Neural cell (in vitro differentiated cells): ENCODE results near the gene PAX3. TPM values are rescaled to one million over a fixed set of nuclear protein-coding genes. Genes with fewer than 3 reads are reported as not detected.

Experiments
- H2AFZ ChIP-seq: fragments of 200-600, 300-800 bp; sonication (generic), shearing (Covaris generic); 2 replicates; pipeline ENCODE4 v1.6.0; 2014; ENCODE audit warnings: low read depth, mild to moderate bottlenecking, antibody characterized with exemption, low read length, moderate library complexity
- H3F3A ChIP-seq: fragments of 200-600 bp; shearing (Covaris generic); 2 replicates; pipeline ENCODE4 v1.6.1; 2016; ENCODE audit warnings: mild to moderate bottlenecking, moderate library complexity, mixed read lengths, antibody characterized with exemption, low read length; ENCODE audit not compliant: insufficient read depth, poor library complexity, severe bottlenecking
- H3K27ac ChIP-seq: fragments of 200-600, 300-800 bp; sonication (generic), shearing (Covaris generic); 2 replicates; pipeline ENCODE4 v1.5.1; 2014; ENCODE audit warnings: mild to moderate bottlenecking, low read length, moderate library complexity
- H3K27me3 ChIP-seq: fragments of 300-800, 200-600 bp; sonication (generic), shearing (Covaris generic); 2 replicates; pipeline ENCODE4 v1.6.0; 2014; ENCODE audit warnings: mild to moderate bottlenecking, low read depth, low read length, moderate library complexity; ENCODE audit not compliant: insufficient read depth
- H3K36me3 ChIP-seq: fragments of 300-800, 200-600 bp; sonication (generic), shearing (Covaris generic); 2 replicates; pipeline ENCODE4 v1.5.1; 2014; ENCODE audit warnings: mild to moderate bottlenecking, antibody characterized with exemption, low read length, moderate library complexity; ENCODE audit not compliant: insufficient read depth
- H3K4me2 ChIP-seq: fragments of 300-800, 200-600 bp; sonication (generic), shearing (Covaris generic); 2 replicates; pipeline ENCODE4 v1.6.0; 2014; ENCODE audit warnings: mild to moderate bottlenecking, low read length
- H3K4me3 ChIP-seq: fragments of 300-800, 200-600 bp; sonication (generic), shearing (Covaris generic); 2 replicates; pipeline ENCODE4 v1.5.1; 2014; ENCODE audit warnings: mild to moderate bottlenecking, low read length, moderate library complexity
- H3K79me2 ChIP-seq: fragments of 200-600 bp; shearing (Covaris generic); replicated peaks from 2 replicates; pipeline ENCODE4 v1.6.0; 2014; ENCODE audit warnings: mild to moderate bottlenecking, low read length, moderate library complexity; ENCODE audit not compliant: insufficient read depth
- H3K9ac ChIP-seq: fragments of 300-800, 200-600 bp; sonication (generic), shearing (Covaris generic); 2 replicates; pipeline ENCODE4 v1.6.1; 2016; ENCODE audit warnings: mild to moderate bottlenecking, low read length, mixed read lengths
- H3K9me2 ChIP-seq: fragments of 200-600 bp; shearing (Covaris generic); 2 replicates; pipeline ENCODE4 v1.6.1; 2016; ENCODE audit warnings: mild to moderate bottlenecking, low read length, mixed read lengths; ENCODE audit not compliant: insufficient read depth
- H3K9me3 ChIP-seq: fragments of 200-600, 300-800 bp; sonication (generic), shearing (Covaris generic); 2 replicates; pipeline ENCODE4 v1.6.1; 2016; ENCODE audit warnings: mild to moderate bottlenecking, mixed run types, low read length, moderate library complexity, mixed read lengths
- H4K20me1 ChIP-seq: fragments of 200-600 bp; shearing (Covaris generic); 2 replicates; pipeline ENCODE4 v1.6.1; 2016; ENCODE audit warnings: mild to moderate bottlenecking, mixed run types; ENCODE audit not compliant: insufficient read depth
- EP300 ChIP-seq: fragments of 450-650 bp; conservative IDR thresholded peaks from 2 replicates; pipeline ENCODE4 v1.6.1; 2014; ENCODE audit warnings: antibody characterized with exemption, mild to moderate bottlenecking, moderate library complexity; ENCODE audit not compliant: poor library complexity, severe bottlenecking
- EZH2 ChIP-seq: fragments of 200-600, 300-800 bp; shearing (Covaris generic), sonication (generic); IDR thresholded peaks from 2 replicates; pipeline ENCODE4 v1.6.1; 2014; ENCODE audit warnings: antibody characterized with exemption, low read length, borderline replicate concordance, mild to moderate bottlenecking; ENCODE audit not compliant: insufficient read depth, poor library complexity, severe bottlenecking
- POLR2AphosphoS5 ChIP-seq: IDR thresholded peaks from 2 replicates; pipeline ENCODE4 v1.6.1; 2012
- RAD21 ChIP-seq: fragments of 450-650 bp; conservative IDR thresholded peaks from 2 replicates; pipeline ENCODE4 v1.6.1; 2014; ENCODE audit warnings: antibody characterized with exemption, mild to moderate bottlenecking, moderate library complexity
- SMC3 ChIP-seq: fragments of 450-650 bp; conservative IDR thresholded peaks from 2 replicates; pipeline ENCODE4 v1.6.1; 2014; ENCODE audit warnings: antibody characterized with exemption, mild to moderate bottlenecking, moderate library complexity; ENCODE audit not compliant: poor library complexity
- TAF1 ChIP-seq: IDR thresholded peaks from 2 replicates; pipeline ENCODE4 v1.6.1; 2012; ENCODE audit warnings: low read depth
- polyA plus RNA-seq: library from polyadenylated mRNA; depleted of rRNA; stranded (reverse); fragments of >200 nt; gene quantifications from 2 replicates; pipeline ENCODE4 v1.2.3, GENCODE V29; 2014
- TF ChIP-seq, protein P1 (sequence below): IDR thresholded peaks from 2 replicates; pipeline ENCODE4 v1.6.1; 2012; ENCODE audit warnings: borderline replicate concordance
- TF ChIP-seq, protein P2 (sequence below): fragments of 450-650 bp; IDR thresholded peaks from 2 replicates; pipeline ENCODE4 v1.5.1; 2014; ENCODE audit warnings: antibody characterized with exemption, mild to moderate bottlenecking, moderate library complexity; ENCODE audit not compliant: poor library complexity, severe bottlenecking

PAX3 gene
- polyA plus RNA-seq, 1 donor from 2014 or later, result not detected

DNA sequence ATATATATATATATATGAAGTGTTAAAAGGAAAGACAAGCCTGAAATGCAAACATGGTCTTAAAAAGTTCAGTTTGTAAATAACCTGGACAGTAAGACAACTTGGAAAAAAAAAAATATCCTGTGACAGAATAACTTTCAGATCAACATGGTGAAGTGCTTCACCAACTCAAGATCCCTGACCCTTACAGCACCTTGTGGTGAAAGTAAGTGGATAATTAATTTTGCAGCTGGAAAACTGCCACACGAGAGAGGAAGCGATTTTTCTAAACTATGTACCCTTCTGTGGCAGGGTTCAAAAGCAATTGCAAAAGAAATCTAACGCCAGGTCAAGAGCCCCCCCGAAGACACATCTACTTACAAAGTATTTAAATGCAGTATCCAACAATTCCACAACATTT lies 95.8 kb downstream of the PAX3 start:
- Histone ChIP-seq H2AFZ (no peak overlapping the region), H3K9me3 (no peaks in the 10 kb centered on the region), H3K4me2 (no peak overlapping the region), H3K36me3 (no peaks in the 10 kb centered on the region), H3K27me3 (no peaks in the 10 kb centered on the region), H3K9me2 (no peaks in the 10 kb centered on the region), H3K27ac (no peak overlapping the region), H3K4me3 (no peak overlapping the region), H3F3A (no peaks in the 10 kb centered on the region), H3K9ac (no peak overlapping the region), H4K20me1 (no peaks in the 10 kb centered on the region), H3K79me2 (no peaks in the 10 kb centered on the region)
- no peak for TF ChIP-seq POLR2AphosphoS5

DNA sequence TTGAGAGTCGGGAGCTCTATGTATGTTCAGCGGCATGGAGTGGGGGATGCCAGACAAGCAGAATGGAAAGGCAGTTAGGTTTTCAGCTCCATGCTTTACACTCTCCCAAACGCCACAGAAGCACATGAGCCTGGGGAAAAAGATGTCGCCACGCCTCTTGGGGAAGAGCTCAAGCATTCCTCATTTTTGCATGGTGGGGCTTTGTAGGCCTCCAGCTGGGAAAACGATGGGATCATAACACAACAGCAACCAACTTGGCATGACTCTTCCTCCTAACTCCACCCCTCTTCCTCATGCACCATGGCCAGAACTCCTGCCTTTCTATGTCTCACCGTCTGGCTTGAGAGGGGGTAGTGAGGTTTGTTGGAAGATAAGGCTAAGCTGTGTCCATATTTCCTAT lies 102.6 kb downstream of the PAX3 start:
- Histone ChIP-seq H3K9me3 (no peaks in the 10 kb centered on the region), H3K36me3 (no peaks in the 10 kb centered on the region), H3K79me2 (no peaks in the 10 kb centered on the region), H3K27me3 (no peaks in the 10 kb centered on the region), H3K27ac (no peak overlapping the region), H3F3A (no peaks in the 10 kb centered on the region), H4K20me1 (no peaks in the 10 kb centered on the region), H3K4me3 (no peak overlapping the region), H3K9ac (no peak overlapping the region), H3K9me2 (no peaks in the 10 kb centered on the region), H3K4me2 (no peak overlapping the region), H2AFZ (no peak overlapping the region)
- TF ChIP-seq SMC3 (no peak), EZH2 (no peak), POLR2AphosphoS5 (no peak)

DNA sequence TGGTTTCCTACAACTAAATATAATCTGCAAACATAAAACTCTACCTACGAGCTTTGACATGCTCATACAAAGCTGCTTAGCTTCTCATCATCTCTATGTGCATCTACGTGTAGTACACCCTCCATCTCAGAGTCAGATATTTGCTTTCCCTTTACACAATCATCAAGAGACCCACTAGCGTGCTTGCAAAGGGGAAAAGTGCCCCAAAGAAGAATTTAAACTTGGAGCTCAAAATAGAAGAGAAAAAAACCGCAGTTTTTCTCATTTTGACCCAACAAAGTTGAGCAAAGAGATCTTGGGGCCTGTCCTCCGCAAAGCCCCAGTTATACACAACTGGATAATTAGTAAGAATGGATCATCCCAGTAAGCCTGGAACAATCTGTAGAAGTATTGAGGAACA lies 104.1 kb downstream of the PAX3 start:
- TF ChIP-seq POLR2AphosphoS5 (no peak), SMC3 (no peak), RAD21 (no peak), EZH2 (no peak), EP300 (no peak), TAF1 (no peak)
- TF ChIP-seq, protein P1, sequence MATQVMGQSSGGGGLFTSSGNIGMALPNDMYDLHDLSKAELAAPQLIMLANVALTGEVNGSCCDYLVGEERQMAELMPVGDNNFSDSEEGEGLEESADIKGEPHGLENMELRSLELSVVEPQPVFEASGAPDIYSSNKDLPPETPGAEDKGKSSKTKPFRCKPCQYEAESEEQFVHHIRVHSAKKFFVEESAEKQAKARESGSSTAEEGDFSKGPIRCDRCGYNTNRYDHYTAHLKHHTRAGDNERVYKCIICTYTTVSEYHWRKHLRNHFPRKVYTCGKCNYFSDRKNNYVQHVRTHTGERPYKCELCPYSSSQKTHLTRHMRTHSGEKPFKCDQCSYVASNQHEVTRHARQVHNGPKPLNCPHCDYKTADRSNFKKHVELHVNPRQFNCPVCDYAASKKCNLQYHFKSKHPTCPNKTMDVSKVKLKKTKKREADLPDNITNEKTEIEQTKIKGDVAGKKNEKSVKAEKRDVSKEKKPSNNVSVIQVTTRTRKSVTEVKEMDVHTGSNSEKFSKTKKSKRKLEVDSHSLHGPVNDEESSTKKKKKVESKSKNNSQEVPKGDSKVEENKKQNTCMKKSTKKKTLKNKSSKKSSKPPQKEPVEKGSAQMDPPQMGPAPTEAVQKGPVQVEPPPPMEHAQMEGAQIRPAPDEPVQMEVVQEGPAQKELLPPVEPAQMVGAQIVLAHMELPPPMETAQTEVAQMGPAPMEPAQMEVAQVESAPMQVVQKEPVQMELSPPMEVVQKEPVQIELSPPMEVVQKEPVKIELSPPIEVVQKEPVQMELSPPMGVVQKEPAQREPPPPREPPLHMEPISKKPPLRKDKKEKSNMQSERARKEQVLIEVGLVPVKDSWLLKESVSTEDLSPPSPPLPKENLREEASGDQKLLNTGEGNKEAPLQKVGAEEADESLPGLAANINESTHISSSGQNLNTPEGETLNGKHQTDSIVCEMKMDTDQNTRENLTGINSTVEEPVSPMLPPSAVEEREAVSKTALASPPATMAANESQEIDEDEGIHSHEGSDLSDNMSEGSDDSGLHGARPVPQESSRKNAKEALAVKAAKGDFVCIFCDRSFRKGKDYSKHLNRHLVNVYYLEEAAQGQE, result no peak
- TF ChIP-seq, protein P2, sequence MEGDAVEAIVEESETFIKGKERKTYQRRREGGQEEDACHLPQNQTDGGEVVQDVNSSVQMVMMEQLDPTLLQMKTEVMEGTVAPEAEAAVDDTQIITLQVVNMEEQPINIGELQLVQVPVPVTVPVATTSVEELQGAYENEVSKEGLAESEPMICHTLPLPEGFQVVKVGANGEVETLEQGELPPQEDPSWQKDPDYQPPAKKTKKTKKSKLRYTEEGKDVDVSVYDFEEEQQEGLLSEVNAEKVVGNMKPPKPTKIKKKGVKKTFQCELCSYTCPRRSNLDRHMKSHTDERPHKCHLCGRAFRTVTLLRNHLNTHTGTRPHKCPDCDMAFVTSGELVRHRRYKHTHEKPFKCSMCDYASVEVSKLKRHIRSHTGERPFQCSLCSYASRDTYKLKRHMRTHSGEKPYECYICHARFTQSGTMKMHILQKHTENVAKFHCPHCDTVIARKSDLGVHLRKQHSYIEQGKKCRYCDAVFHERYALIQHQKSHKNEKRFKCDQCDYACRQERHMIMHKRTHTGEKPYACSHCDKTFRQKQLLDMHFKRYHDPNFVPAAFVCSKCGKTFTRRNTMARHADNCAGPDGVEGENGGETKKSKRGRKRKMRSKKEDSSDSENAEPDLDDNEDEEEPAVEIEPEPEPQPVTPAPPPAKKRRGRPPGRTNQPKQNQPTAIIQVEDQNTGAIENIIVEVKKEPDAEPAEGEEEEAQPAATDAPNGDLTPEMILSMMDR, result no peak

More for the DNA sequence above, 104.1 kb downstream of the PAX3 start:
- H3K79me2 ChIP-seq, result no peaks in the 10 kb centered on the region
- no peak overlapping the region for H3K9ac ChIP-seq
- H3K27ac ChIP-seq, result no peak overlapping the region
- no peaks in the 10 kb centered on the region for H3K9me3 ChIP-seq
- no peaks in the 10 kb centered on the region for H4K20me1 ChIP-seq
- H3K36me3 ChIP-seq, result no peaks in the 10 kb centered on the region
- no peaks in the 10 kb centered on the region for H3K9me2 ChIP-seq
- H2AFZ ChIP-seq, result no peak overlapping the region
- no peaks in the 10 kb centered on the region for H3K27me3 ChIP-seq
- H3K4me2 ChIP-seq, result no peak overlapping the region
- no peaks in the 10 kb centered on the region for H3F3A ChIP-seq
- H3K4me3 ChIP-seq, result no peak overlapping the region
